ENCODE results near the gene METTL6. TPM values are rescaled to one million over a fixed set of nuclear protein-coding genes. Genes with fewer than 3 reads are reported as not detected.
"Not testable (repeated sequence)": the region's sequence is repeated elsewhere in the genome, so short reads cannot be mapped to it uniquely, and the experiment has no call there.

The METTL6 gene
- total RNA-seq, 1 donor from 2014 or later, result 20.1 TPM

GRCh38 chr3:15387171-15387581 lies 40.2 kb downstream of the METTL6 start:
- Mint-ChIP-seq H3K4me3 (no peak overlapping the region), H3K9me3 (no peaks in the 10 kb centered on the region), H3K27ac (no peak overlapping the region), H3K27me3 (no peaks in the 10 kb centered on the region), H3K36me3 (peaks cover 9% of the 10 kb centered on the region), H3K4me1 (ENCODE audit: unreplicated experiment) (no peaks in the 10 kb centered on the region)
- TF ChIP-seq CTCF (conservative IDR thresholded peaks at IDR 0.05), result no peak
- no peak for DNase-seq (ENCODE audit: extremely low spot score, unreplicated experiment)

- H3K27me3 Mint-ChIP-seq, H3K27ac Mint-ChIP-seq: not testable (repeated sequence)
Measured at GRCh38 chr3:15386654-15386955, 40.7 kb downstream of the METTL6 start.

GRCh38 chr3:15385901-15386653 lies 41.3 kb downstream of the METTL6 start:
- H3K36me3 Mint-ChIP-seq, result peaks cover 9% of the 10 kb centered on the region
- no peaks in the 10 kb centered on the region for H3K27me3 Mint-ChIP-seq
- H3K9me3 Mint-ChIP-seq, result no peaks in the 10 kb centered on the region
- H3K4me3 Mint-ChIP-seq, result no peak overlapping the region
- no peak for DNase-seq (ENCODE audit: extremely low spot score, unreplicated experiment)
- no peak overlapping the region for H3K27ac Mint-ChIP-seq
- no peak for TF ChIP-seq CTCF (conservative IDR thresholded peaks at IDR 0.05)
- no peaks in the 10 kb centered on the region for H3K4me1 Mint-ChIP-seq (ENCODE audit: unreplicated experiment)

More at GRCh38 chr3:15386654-15386955, 40.7 kb downstream of the METTL6 start:
- H3K4me1 Mint-ChIP-seq (ENCODE audit: unreplicated experiment); H3K9me3 Mint-ChIP-seq; DNase-seq (ENCODE audit: extremely low spot score, unreplicated experiment); H3K4me3 Mint-ChIP-seq; H3K36me3 Mint-ChIP-seq: not testable (repeated sequence)

DNA sequence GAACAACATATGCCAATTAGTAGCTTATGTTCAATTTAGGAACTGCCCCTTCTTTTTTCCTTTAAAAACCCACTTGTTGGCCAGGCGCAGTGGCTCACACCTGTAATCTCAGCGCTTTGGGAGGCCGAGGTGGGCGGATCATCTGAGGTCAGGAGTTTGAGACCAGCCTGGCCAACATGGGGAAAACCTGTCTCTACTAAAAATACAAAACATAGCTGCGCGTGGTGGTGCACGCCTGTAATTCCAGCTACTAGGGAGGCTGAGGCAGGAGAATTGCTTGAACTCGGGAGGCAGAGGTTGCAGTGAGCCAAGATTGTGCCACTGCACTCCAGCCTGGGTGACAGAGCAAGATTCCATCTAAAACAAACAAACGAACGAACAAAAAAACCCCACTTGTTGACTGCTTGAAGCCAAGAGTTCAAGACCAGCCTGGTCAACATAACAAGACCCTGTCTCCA lies 42.1 kb downstream of the METTL6 start:
- H3K9me3 Mint-ChIP-seq, result not testable (repeated sequence)

GRCh38 chr3:15384510-15385237 lies 42.7 kb downstream of the METTL6 start:
- H3K9me3 Mint-ChIP-seq, result no peaks in the 10 kb centered on the region
- H3K27me3 Mint-ChIP-seq, result no peaks in the 10 kb centered on the region
- H3K36me3 Mint-ChIP-seq, result peaks cover 9% of the 10 kb centered on the region
- H3K4me3 Mint-ChIP-seq, result no peak overlapping the region
- no peaks in the 10 kb centered on the region for H3K4me1 Mint-ChIP-seq (ENCODE audit: unreplicated experiment)
- no peak for TF ChIP-seq CTCF (conservative IDR thresholded peaks at IDR 0.05)
- no peak overlapping the region for H3K27ac Mint-ChIP-seq
- DNase-seq (ENCODE audit: extremely low spot score, unreplicated experiment), result no peak

More for the DNA sequence above, 42.1 kb downstream of the METTL6 start:
- DNase-seq (ENCODE audit: extremely low spot score, unreplicated experiment); H3K4me3 Mint-ChIP-seq; H3K27ac Mint-ChIP-seq; H3K27me3 Mint-ChIP-seq; H3K4me1 Mint-ChIP-seq (ENCODE audit: unreplicated experiment); H3K36me3 Mint-ChIP-seq: not testable (repeated sequence)

- Mint-ChIP-seq H3K27ac (no peak overlapping the region), H3K4me1 (ENCODE audit: unreplicated experiment) (peaks cover 7% of the 10 kb centered on the region), H3K9me3 (no peaks in the 10 kb centered on the region), H3K36me3 (peaks cover 8% of the 10 kb centered on the region), H3K4me3 (no peak overlapping the region), H3K27me3 (no peaks in the 10 kb centered on the region)
- TF ChIP-seq CTCF (conservative IDR thresholded peaks at IDR 0.05), result no peak
- no peak for DNase-seq (ENCODE audit: extremely low spot score, unreplicated experiment)
Measured at GRCh38 chr3:15382405-15382923, 44.9 kb downstream of the METTL6 start.
